Bronchial epithelial cell (primary cell): ENCODE results near the gene ZNF74. TPM values are rescaled to one million over a fixed set of nuclear protein-coding genes. Genes with fewer than 3 reads are reported as not detected.

ENCODE experiments used
- DNase-seq: peaks from one replicate; pipeline ENCODE4 v3.0.0-alpha.2; 2010; ENCODE audit warnings: low read depth
- FAIRE-seq: peaks from 2 replicates; lab custom pipeline; 2011; peaks lifted over from hg19 to GRCh38; lab: Jason Lieb, UNC
- H3K27me3 ChIP-seq: 2 replicates; pipeline ENCODE4 v1.5.1; 2011; ENCODE audit warnings: low read length; ENCODE audit not compliant: control insufficient read depth, insufficient read depth
- H3K36me3 ChIP-seq: 2 replicates; pipeline ENCODE4 v1.5.1; 2011; ENCODE audit warnings: low read length; ENCODE audit not compliant: control insufficient read depth, insufficient read depth
- H3K4me3 ChIP-seq: 2 replicates; pipeline ENCODE4 v1.5.1; 2011; ENCODE audit warnings: mild to moderate bottlenecking, low read depth, low read length, control low read depth
- CTCF ChIP-seq: IDR thresholded peaks from 2 replicates; pipeline ENCODE4 v1.5.1; 2011; ENCODE audit warnings: mild to moderate bottlenecking, moderate library complexity, low read length, control low read depth, inconsistent platforms; ENCODE audit not compliant: insufficient read depth, severe bottlenecking
- total RNA-seq: library from RNA; depleted of rRNA; stranded (reverse); fragments of >200 nt; gene quantifications from 2 replicates; pipeline ENCODE4 v1.2.1, GENCODE V29; 2014

Gene ZNF74
- total RNA-seq, 1 donor from 2014 or later = 15.5 TPM

- Histone ChIP-seq H3K36me3 (peaks cover 1% of the 10 kb centered on the region), H3K4me3 (no peak overlapping the region), H3K27me3 (peaks cover 20% of the 10 kb centered on the region)
- TF ChIP-seq CTCF = no peak
- DNase-seq = no peak
- no peak for FAIRE-seq
Observed at GRCh38 chr22:20439556-20439927, 45.6 kb downstream of the ZNF74 start.

GRCh38 chr22:20439928-20440575 lies 46.1 kb downstream of the ZNF74 start:
- peaks cover 16% of the 10 kb centered on the region for H3K27me3 ChIP-seq
- no peak overlapping the region for H3K4me3 ChIP-seq
- FAIRE-seq (peak; percentile 62), DNase-seq (no peak)
- peaks cover 1% of the 10 kb centered on the region for H3K36me3 ChIP-seq
- no peak for TF ChIP-seq CTCF

GRCh38 chr22:20440637-20441591 lies 47.0 kb downstream of the ZNF74 start:
- DNase-seq = no peak
- TF ChIP-seq CTCF = no peak
- Histone ChIP-seq H3K27me3 (peaks cover 12% of the 10 kb centered on the region), H3K36me3 (peaks cover 1% of the 10 kb centered on the region), H3K4me3 (no peak overlapping the region)
- FAIRE-seq = peak; percentile 13

DNA sequence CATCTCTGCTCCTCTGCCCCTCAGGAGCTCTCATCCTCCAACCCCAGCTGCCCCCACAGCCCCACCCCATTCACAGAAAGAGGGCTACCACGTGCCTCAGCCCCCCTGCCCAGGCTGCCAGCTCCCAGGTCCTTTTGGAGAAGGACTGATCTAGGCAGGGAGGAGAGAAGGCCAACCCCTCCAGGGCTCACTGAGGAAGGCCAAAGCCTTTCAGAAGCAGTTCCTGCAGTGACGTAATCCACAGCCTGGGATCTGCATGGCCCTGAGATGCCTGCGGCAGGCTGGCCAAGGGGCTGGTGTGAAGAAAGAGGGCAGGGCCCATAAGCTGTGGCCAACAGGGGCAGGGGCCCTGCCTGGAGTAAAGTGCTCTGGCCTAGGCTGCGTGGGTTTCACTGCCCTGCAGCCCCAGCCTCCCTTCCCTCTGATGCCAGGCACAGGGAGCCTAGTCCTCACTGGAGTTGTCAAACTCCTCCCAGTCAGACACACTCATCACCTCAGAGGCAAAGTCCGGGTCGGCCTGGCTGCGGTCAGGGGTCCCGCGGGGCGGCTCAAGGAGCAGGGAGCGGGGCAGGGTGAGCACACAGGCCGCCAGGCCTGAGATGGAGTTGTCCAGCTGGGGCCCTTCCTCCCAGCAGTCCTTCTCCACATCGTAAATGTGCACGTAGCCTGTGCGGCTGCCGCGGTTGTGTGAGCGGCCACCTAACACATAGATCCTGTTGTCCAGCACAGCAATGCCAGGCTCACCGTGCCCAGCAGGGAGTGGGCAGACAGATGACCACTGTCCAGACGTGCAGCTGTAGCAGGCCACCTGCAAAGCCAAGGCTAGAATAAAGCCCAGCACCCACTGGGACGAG lies 47.9 kb downstream of the ZNF74 start:
- DNase-seq (no peak), FAIRE-seq (no peak)
- H3K36me3 ChIP-seq = peaks cover 1% of the 10 kb centered on the region
- H3K27me3 ChIP-seq = peaks cover 5% of the 10 kb centered on the region
- TF ChIP-seq CTCF = no peak
- no peak overlapping the region for H3K4me3 ChIP-seq

DNA sequence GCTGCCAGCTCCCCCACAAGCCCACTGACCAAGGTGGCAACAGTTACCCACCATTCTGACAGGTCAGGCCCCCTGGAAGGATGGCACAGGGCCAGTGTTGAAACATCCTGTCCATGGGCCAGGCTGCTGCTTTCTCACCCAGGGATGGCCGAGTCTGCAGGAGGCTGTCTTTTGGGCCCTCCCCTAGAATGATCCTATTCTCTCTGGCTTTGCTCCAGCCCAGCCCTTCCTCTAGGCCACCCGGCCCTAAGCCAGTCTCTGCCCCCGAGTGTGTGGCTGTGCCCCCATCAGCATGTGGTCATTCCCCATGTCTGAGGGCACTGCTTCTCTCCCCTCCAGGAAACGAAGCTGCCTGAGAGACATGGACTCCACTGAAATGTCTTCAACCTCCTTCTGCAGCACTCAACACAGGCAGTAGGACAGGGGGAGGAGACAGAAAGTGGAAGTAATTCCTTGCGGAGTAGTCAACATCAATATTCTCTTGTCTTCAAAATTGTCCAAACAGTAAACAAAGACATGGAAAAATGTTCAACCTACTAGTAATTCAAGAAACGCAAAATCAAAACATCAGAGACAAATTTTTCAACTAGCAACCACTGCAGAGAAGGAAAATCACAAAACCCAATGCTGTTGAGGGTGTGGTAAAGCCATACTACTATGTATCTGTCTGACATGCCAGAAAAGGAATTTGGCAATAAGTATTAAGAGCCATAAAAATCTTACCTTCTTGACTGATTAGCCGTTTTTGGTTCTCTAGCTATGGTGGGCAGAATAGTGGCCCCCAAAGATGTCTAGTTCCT lies 48.7 kb downstream of the ZNF74 start:
- H3K27me3 ChIP-seq = peaks cover 2% of the 10 kb centered on the region
- TF ChIP-seq CTCF = no peak
- no peak for FAIRE-seq
- H3K36me3 ChIP-seq = peaks cover 1% of the 10 kb centered on the region
- DNase-seq = no peak
- H3K4me3 ChIP-seq = no peak overlapping the region
